HG02610 (cell line): ENCODE data around the gene HYAL4.
"Not testable (repeated sequence)": the region's sequence is repeated elsewhere in the genome, so short reads cannot be mapped to it uniquely, and the experiment has no call there.

Experiments
- ATAC-seq: cut with Tn5 transposase; IDR thresholded peaks from one replicate; pipeline ENCODE4 v1.9.1; 2021; ENCODE audit warnings: mild to moderate bottlenecking, moderate library complexity; ENCODE audit not compliant: unreplicated experiment

The HYAL4 gene

GRCh38 chr7:123894753-123895152, 49.8 kb downstream of the HYAL4 start:
- not testable (repeated sequence) for ATAC-seq

GRCh38 chr7:123901101-123901500, 56.1 kb downstream of the HYAL4 start:
- ATAC-seq: no peak

GRCh38 chr7:123905714-123906113, 60.7 kb downstream of the HYAL4 start:
- ATAC-seq: no peak

GRCh38 chr7:123916240-123916724, 71.3 kb downstream of the HYAL4 start:
- no peak for ATAC-seq

DNA sequence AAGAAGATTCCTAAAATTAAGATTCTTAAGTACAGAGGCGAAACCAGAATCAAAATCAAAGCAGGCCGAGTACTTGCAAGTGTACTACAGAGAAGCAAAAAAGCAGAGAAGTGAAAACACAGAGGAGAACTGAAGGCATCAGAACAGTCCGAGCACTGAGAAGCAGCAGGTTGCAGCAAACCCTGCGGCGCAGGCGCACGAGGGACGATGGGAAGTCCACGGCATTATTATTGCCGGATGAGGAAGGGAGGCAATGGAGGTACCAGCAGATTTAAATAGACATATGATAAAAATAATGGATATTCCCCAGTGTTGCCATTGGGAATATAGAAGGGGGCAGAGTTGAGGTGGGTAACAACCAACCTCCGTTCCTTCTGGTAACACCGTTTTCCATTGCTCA, 72.9 kb downstream of the HYAL4 start:
- no peak for ATAC-seq

DNA sequence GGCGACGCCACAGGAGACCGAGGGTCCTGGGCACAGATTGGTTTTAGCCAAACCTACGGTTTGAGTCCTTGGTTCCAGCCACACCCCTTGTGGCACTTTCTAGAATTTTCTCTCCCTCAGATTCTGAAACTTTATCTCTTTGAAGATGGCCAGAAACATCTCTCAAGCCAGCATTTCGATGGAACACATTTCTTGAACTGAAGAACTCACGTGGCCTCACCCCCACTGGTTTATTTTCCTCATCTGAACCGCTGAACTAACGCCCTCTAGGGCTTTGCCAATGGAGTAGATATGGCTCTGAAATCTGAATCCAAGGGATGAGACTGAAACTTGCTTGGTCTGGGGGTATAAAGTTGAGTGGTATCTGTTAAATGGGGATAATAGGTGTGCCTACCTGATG, 73.3 kb downstream of the HYAL4 start:
- ATAC-seq: no peak

DNA sequence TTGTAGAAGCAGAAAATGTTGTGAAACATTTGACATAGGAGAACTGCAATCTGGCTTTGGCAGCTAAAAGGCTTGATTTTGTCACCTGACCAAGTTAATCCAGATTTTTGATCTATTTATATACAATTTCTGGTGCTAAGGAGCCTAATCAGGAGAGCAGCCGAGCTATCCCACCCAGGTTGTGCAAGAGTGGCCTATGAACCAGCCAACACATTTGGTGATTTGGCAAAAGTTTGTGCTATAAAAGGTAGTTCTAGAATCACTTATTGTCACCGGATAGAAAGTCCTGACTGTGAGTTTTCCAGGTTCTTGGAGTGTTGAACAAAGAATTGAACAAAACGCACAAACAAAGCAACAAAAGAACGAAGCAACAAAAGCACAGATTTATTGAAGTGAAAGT, 78.6 kb downstream of the HYAL4 start:
- no peak for ATAC-seq

DNA sequence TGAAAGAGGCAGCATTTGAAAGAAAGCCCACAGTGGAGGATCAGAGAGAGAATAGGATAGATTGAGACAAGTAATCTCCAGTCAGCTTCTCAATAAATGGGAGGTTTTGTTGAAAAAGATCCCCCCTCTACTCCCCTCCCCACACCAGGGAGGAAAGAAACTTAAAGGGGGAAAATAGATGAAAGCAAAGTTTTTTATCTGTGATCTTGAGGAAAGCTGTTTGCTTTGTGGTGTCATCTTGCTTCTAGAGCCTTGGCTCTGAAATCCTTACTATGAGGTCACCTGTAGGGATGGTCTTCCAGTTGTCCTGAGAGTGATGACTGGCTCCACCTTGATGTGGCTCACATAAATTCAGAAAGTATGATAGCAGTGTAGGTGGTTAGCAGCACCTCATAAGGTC, 80.0 kb downstream of the HYAL4 start, which contains the start of gene SPAM1:
TSS of gene SPAM1 (plus strand) at position 301 of the 400 bp plus-strand sequence. CDS start 28,330 bp downstream, outside the sequence.
- ATAC-seq: no peak
